GM21619 (cell line): ENCODE data around the gene HCAR2.
"Not testable (repeated sequence)": the region's sequence is repeated elsewhere in the genome, so short reads cannot be mapped to it uniquely, and the experiment has no call there.

ENCODE experiments used
- ATAC-seq: cut with Tn5 transposase; IDR thresholded peaks from one replicate; pipeline ENCODE4 v1.9.1; 2021; ENCODE audit not compliant: unreplicated experiment

The HCAR2 gene

GRCh38 chr12:122721057-122721545 lies 17.9 kb upstream of the HCAR2 start:
- no peak for ATAC-seq

GRCh38 chr12:122716658-122717057 lies 13.5 kb upstream of the HCAR2 start, which contains the start of gene HCAR3:
Gene HCAR3 (minus strand): TSS chr12:122716811. CDS start chr12:122716737, 74 bp downstream.
- not testable (repeated sequence) for ATAC-seq

GRCh38 chr12:122715211-122715610 lies 12.1 kb upstream of the HCAR2 start:
- not testable (repeated sequence) for ATAC-seq

GRCh38 chr12:122713491-122714188 lies 10.5 kb upstream of the HCAR2 start:
- ATAC-seq: not testable (repeated sequence)

- ATAC-seq: not testable (repeated sequence)
These were observed 8.1 kb upstream of the HCAR2 start for GRCh38 chr12:122711266-122711665.

GRCh38 chr12:122710341-122710740 lies 7.2 kb upstream of the HCAR2 start:
- ATAC-seq: not testable (repeated sequence)

GRCh38 chr12:122709287-122709686 lies 6.1 kb upstream of the HCAR2 start:
- not testable (repeated sequence) for ATAC-seq

- not testable (repeated sequence) for ATAC-seq
These were observed 684 bp upstream of the HCAR2 start for GRCh38 chr12:122703841-122704240.

GRCh38 chr12:122701481-122701880 lies 1.7 kb downstream of the HCAR2 start:
- ATAC-seq: not testable (repeated sequence)

GRCh38 chr12:122700038-122700710 lies 3.0 kb downstream of the HCAR2 start:
- not testable (repeated sequence) for ATAC-seq

- not testable (repeated sequence) for ATAC-seq
These were observed 6.2 kb downstream of the HCAR2 start for GRCh38 chr12:122696922-122697321.

- ATAC-seq: no peak
These were observed 11.6 kb downstream of the HCAR2 start for GRCh38 chr12:122691566-122691965.

- no peak for ATAC-seq
These were observed 14.9 kb downstream of the HCAR2 start for GRCh38 chr12:122688291-122688690.

GRCh38 chr12:122687086-122687485 lies 16.1 kb downstream of the HCAR2 start:
- no peak for ATAC-seq

GRCh38 chr12:122686538-122686937 lies 16.6 kb downstream of the HCAR2 start:
- ATAC-seq: no peak

GRCh38 chr12:122684297-122684813 lies 18.8 kb downstream of the HCAR2 start:
- no peak for ATAC-seq

- ATAC-seq: no peak
These were observed 21.3 kb downstream of the HCAR2 start for GRCh38 chr12:122681814-122682213.

GRCh38 chr12:122680989-122681388 lies 22.2 kb downstream of the HCAR2 start:
- ATAC-seq: not testable (repeated sequence)

GRCh38 chr12:122676781-122677180 lies 26.4 kb downstream of the HCAR2 start:
- ATAC-seq: not testable (repeated sequence)

- ATAC-seq: not testable (repeated sequence)
These were observed 27.1 kb downstream of the HCAR2 start for GRCh38 chr12:122676015-122676414.

GRCh38 chr12:122672515-122672914 lies 30.6 kb downstream of the HCAR2 start:
- no peak for ATAC-seq
